Left lobe of liver (tissue), 2 donors: ENCODE measurements around the gene TACO1. TPM values are rescaled to one million over a fixed set of nuclear protein-coding genes. Genes with fewer than 3 reads are reported as not detected.
A peak's percentile ranks its signal among the peaks of the same experiment; 100 is the strongest.

Experiments
- ATAC-seq: fragments of 200-7000 bp; cut with Tn5 transposase; one replicate; pipeline ENCODE4 v1.9.1; 2020; ENCODE audit warnings: mild to moderate bottlenecking, moderate library complexity
- DNase-seq: peaks from one replicate; pipeline ENCODE4 v3.0.0-alpha.2; 2020; ENCODE audit warnings: low spot score
- total RNA-seq: library from RNA; stranded (reverse); gene quantifications from one replicate; pipeline ENCODE4 v1.2.1, GENCODE V29; 2021
- donor health status: DM: no; HTN: no; CAD: no; lungs with moderate emphysema.
- donor health status: DM: no; HTN: yes; CAD: no.

Gene TACO1
- total RNA-seq, 1 donor from 2014 or later, result 47.9 TPM

- DNase-seq, result no peak
- ATAC-seq, result no peak
Observed at GRCh38 chr17:63598281-63598680, 2.4 kb upstream of the TACO1 start.

GRCh38 chr17:63601439-63602371 is 1.0 kb downstream of the TACO1 start:
- peak; percentile 83 for ATAC-seq
- peak; percentile 86 for DNase-seq

DNA sequence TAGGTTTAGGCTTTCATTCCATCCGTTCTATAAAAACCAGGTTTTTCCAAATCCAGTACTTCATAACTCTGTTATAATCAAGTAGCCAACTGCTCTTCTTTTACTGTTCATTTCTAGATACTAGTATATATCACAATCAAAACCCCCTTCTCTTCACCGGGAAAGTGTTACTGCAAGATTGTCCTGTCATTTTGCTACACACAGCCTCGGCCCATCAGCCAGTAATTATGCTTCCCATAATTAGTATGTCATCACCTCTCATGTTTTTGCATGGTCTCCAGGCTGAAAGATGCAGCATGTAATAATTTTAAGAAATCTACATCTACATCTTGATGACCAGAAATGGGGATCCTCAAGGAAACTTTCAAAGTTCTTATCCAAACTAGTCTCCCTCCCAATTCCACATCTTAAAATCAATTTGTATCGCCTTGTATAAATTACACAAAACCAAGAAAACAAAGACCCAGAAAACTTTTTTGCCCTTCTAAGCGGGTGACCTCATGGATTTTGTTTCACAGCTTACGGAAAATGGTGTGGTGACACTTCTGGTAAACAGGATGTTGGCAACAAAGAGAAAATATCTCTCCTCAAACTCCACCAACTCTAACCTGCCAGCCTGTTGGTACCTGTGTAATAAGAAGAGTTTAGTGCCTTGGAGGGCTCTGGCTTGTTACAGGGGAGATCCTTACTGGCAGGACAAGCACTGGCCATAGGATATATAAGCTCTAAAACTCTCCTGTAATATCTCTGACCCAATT is 9.3 kb downstream of the TACO1 start:
- ATAC-seq (no peak), DNase-seq (no peak)

- ATAC-seq (no peak), DNase-seq (no peak)
Observed at GRCh38 chr17:63610854-63611253, 10.2 kb downstream of the TACO1 start.

GRCh38 chr17:63611354-63611753 is 10.7 kb downstream of the TACO1 start:
- ATAC-seq, result no peak
- DNase-seq, result no peak

GRCh38 chr17:63613663-63614062 is 13.0 kb downstream of the TACO1 start:
- no peak for DNase-seq
- no peak for ATAC-seq

- ATAC-seq, result no peak
- DNase-seq, result no peak
Observed at GRCh38 chr17:63621229-63621683, 20.6 kb downstream of the TACO1 start.

GRCh38 chr17:63621684-63622573 is 21.2 kb downstream of the TACO1 start, which contains the start of gene MAP3K3:
TSS of gene MAP3K3 (plus strand) at chr17:63622417. CDS start at chr17:63622760, 343 bp downstream.
- DNase-seq, result peak; percentile 100
- ATAC-seq, result peak; percentile 89

DNA sequence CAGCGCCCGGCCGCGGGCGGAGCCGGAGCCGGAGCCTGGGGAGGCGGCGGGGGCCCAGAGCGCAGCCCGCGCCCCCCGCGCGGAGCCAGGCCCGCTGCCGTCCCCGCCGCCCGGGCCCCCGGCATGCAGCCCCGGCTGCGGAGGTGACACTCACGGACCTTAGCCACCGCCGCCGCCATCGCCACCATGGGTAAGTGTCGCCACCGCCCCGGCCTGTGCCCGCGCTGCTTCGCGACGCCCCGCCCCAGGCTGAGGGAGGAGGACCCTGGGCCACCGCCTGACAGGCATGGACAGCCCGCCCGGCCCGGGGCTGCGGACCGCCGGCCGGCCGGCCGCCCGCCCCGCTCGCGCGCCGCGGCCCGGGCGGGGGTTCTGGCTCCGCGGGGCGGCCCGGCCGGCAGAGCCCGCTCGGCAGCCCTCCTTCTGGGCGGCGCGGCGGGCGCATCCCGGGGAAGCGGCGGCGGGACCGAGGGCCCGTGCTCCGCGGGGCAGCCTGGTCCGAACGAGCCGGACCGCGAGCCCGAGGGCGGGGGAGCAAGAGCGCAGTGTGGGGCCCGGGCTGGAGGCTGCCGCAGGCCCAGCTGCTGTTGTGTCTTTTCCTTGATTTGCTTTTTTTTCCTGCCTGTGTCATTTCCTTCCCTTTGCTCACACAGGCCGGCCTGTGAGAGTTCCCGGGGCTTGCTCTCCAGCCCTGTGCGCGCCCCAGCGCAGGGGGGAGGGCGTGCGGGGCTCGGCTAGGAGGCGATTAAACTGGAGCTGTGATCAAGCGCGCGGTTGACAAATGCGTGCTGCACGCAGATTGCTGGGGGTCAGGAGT is 22.1 kb downstream of the TACO1 start:
- peak; percentile 46 for ATAC-seq

GRCh38 chr17:63623786-63624530 is 23.3 kb downstream of the TACO1 start:
- ATAC-seq (no peak), DNase-seq (no peak)

More for the DNA sequence above, 22.1 kb downstream of the TACO1 start:
- peak; percentile 81 for DNase-seq

DNA sequence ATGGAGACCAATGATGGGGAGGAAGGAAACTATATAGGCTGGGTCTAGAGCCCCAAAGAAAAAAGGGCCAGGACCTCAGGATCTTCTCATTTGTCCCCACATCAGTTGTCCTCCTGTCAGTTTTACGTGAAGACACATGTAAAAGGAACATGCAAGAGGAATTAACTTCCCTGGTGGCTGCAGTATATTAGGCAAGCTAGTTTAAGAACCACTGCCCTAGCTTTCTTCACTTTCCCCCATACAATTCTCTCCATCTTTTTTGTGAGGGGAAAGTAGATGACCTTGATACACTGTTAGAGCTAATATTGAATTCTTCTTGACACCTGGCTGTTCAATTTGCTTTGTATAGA is 23.8 kb downstream of the TACO1 start:
- ATAC-seq, result no peak

GRCh38 chr17:63626551-63627180 is 26.0 kb downstream of the TACO1 start:
- ATAC-seq (no peak), DNase-seq (no peak)

More for the DNA sequence above, 23.8 kb downstream of the TACO1 start:
- no peak for DNase-seq

GRCh38 chr17:63629627-63630026 is 28.9 kb downstream of the TACO1 start:
- DNase-seq (no peak), ATAC-seq (peak; percentile 60)

DNA sequence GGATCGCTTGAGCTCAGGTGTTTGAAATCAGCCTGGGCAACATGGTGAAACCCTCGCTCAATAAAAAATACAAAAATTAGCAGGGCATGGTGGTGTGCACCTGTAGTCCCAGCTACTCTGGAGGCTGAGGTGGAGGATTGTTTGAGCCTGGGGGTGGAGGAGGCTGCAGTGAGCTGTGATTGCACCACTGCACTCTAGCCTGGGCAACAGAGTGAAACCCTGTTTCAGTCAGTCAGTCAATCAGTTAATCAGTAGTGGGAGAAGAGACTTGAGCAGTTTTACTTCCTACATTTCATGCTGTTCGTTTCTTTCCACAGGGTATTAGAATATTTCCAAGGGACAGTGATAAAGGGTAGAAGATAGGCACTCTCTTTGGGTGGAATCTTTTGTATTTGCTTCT is 30.4 kb downstream of the TACO1 start:
- no peak for DNase-seq
- no peak for ATAC-seq

DNA sequence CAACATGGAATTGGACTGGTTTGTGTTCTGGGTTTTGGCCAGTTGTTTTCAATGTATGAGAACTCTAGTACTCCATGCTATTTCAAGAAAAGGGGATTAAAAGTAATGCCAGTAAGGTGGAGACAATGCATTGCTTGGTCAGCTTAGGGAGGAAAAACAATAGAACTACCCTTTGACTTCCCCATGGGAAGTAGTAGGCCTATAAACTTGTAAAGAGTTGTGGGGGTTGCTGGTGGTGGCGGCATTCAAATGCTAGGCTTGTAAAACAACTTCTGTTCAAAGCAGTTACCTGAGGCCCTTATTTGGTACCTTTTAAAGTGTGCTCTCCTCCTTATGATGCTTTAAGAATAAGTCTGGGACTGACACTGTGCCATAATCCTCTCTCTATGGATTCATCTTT is 30.9 kb downstream of the TACO1 start:
- ATAC-seq (no peak), DNase-seq (no peak)

DNA sequence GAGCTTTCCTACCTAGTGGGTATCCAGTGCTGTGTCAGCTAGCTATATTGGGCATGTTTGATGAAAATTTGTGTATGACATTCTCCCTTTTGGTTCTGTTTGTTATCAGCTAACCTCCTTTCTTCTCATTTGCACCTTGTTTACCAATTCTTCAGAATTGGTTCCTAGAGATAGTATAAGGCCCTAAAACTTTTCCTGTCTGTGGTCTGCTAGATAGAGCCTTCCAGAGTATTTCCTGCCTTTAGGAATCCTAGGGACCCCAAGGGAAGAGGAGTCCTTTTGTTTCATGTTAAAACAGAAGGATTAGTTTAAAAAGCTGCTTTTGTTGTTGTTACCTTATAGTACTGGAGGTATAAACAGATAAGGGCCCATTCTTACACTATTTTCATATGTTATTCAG is 33.0 kb downstream of the TACO1 start:
- no peak for ATAC-seq
- DNase-seq, result no peak

DNA sequence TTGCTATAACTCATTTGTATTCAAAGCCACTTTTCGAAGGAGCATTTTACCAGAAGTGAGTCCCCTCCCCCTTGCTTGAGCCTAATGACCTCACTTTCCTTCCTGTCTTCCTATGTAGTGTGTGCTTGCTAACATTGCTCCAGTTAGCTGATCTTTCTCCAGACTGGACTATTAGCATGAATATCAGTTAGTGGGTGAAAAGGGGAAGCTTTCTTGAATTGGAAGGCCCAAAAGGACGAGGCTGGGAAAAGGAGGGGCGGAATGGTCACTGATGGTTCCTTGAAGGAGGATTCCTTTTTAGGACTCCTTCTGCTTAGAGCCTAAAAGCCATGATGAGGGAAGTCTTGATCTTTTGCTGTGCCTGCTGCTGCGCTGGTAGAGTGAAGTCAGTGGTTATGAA is 33.5 kb downstream of the TACO1 start:
- DNase-seq (no peak), ATAC-seq (peak; percentile 55)

DNA sequence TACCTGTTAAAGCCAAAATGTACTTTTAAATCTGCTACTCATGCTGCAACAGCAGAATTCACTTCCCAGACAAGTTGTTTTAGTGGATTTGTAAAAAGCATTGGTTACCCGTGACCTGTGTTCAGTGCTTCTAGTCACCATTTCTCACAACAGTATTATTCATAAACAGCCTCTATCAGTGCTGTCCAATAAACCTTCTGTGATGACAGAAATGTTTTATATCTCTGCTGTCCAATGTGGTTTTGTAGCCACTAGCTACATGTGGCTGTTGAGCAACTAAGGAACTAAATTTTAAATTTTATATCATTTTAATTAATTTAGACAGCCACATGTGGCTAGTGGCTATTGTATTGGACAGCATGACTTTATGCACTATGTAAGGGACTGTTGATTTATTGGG is 34.1 kb downstream of the TACO1 start:
- no peak for DNase-seq
- ATAC-seq, result no peak

DNA sequence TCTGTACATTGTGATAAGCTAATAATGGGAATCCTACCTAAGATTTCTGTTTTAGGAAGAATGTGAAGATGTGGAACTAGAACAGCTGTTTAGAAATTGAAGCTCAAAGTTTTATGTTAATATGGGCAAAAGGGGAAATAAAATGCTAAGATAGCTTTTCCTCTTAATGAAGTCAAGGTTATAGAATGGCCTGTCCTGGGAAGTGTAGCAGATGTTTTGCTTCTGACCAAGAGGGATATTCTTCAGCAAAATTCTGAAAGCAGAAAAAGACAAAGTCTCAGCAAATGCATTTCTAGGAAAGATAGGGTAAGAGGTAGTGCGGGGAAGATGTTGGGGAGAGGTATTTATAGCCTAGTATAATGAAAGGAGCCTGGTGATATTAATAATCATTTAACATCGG is 34.6 kb downstream of the TACO1 start:
- ATAC-seq (no peak), DNase-seq (no peak)
